Small intestine (tissue), 7 donors: Measurements from ENCODE around the gene SCO2. TPM values are rescaled to one million over a fixed set of nuclear protein-coding genes. Genes with fewer than 3 reads are reported as not detected.
"Not testable (repeated sequence)": the region's sequence is repeated elsewhere in the genome, so short reads cannot be mapped to it uniquely, and the experiment has no call there.

ENCODE experiments used
- DNase-seq, 2 donors: peaks; one replicate each; pipeline versions ENCODE4 v3.0.0 to v3.0.0-alpha.2; 2013
- FAIRE-seq: peaks from 2 replicates; lab custom pipeline; 2012; peaks lifted over from hg19 to GRCh38; lab: Jason Lieb, UNC
- H3K27ac ChIP-seq, 3 donors: one replicate each; pipeline ENCODE4 v1.5.1; 2013; ENCODE audit warnings: low read length in 2 of 3, mild to moderate bottlenecking in 2 of 3, control low read depth in 1 of 3, inconsistent platforms in 1 of 3, low read depth in 1 of 3, moderate library complexity in 1 of 3
- H3K27me3 ChIP-seq, 3 donors: one replicate each; pipeline ENCODE4 v1.6.1; 2013; ENCODE audit warnings: low read length in 3 of 3, inconsistent platforms in 1 of 3; ENCODE audit not compliant: control insufficient read depth in 3 of 3, insufficient read depth in 3 of 3
- H3K36me3 ChIP-seq, 3 donors: one replicate each; pipeline ENCODE4 v1.6.1; 2013; ENCODE audit warnings: low read length in 3 of 3, inconsistent platforms in 1 of 3, low read depth in 1 of 3, mild to moderate bottlenecking in 1 of 3, moderate library complexity in 1 of 3; ENCODE audit not compliant: control insufficient read depth in 3 of 3, insufficient read depth in 2 of 3
- H3K4me1 ChIP-seq, 3 donors: one replicate each; pipeline ENCODE4 v1.6.1; 2013; ENCODE audit warnings: low read length in 2 of 3, inconsistent platforms in 1 of 3, low read depth in 1 of 3, mild to moderate bottlenecking in 1 of 3, moderate library complexity in 1 of 3; ENCODE audit not compliant: control insufficient read depth in 3 of 3, insufficient read depth in 2 of 3
- H3K4me3 ChIP-seq, 3 donors: one replicate each; pipeline ENCODE4 v1.5.1; 2013; ENCODE audit warnings: low read length in 3 of 3, control low read depth in 1 of 3, inconsistent platforms in 1 of 3, low read depth in 1 of 3, mild to moderate bottlenecking in 1 of 3, moderate library complexity in 1 of 3
- H3K9me3 ChIP-seq, 2 donors: one replicate each; pipeline ENCODE4 v1.6.1; 2013; ENCODE audit warnings: low read depth in 1 of 2, low read length in 1 of 2; ENCODE audit not compliant: control insufficient read depth in 2 of 2, insufficient read depth in 1 of 2
- WGBS, 3 donors: extraction: QIAGEN DNeasy Blood & Tissue Kit; methylation state at CpG; one replicate each; pipeline ENCODE4 v1.1.7; 2013; 5-methylcytosine and 5-hydroxymethylcytosine counted together
- polyA plus RNA-seq, 4 donors: library from polyadenylated mRNA; stranded (reverse) in 3 of 4; unstranded in 1 of 4; fragments of 200-250 nt in 3 of 4; fragments of 120-200 nt in 1 of 4; gene quantifications; one replicate each; pipeline versions ENCODE4 v1.2.1 to v1.2.3, GENCODE V29; 2013
- donor health status: healthy with polysubstance abuse.
- donor health status: control.
- donor health status: control.
- donor health status: Bipolar disorder and iron deficiency.
- donor health status: healthy.

Gene SCO2
- polyA plus RNA-seq, 4 donors: 0.92 to 2.7 (median 2.3) TPM

DNA sequence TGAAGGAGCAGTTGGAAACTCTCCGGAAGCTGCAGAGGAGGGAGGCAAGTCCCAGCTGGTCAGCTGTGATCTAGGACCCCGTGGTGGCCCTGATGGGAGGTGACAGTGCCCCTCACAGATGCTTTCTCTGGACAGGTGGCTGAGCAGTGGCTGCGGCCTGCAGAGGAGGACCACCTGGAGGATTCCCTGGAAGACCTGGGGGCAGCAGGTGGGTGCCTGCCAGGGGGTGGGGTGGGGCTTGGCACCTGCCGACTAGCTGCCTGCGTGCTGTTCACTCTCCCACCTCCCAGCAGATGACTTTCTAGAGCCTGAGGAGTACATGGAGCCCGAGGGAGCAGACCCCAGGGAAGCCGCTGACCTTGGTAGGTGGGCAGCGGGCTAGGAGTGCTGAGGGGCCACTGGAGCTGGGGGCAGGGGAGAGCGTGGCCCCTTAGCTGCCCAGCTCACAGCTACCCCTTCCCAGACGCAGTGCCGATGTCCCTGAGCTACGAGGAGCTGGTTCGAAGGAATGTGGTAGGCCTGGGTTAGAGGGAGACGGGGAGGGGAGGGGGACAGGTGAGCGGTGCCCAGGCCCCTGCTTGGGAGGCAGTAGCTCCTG lies 3.1 kb downstream of the SCO2 start:
- FAIRE-seq (no peak), DNase-seq (no peak)
- H3K4me1 ChIP-seq: peaks cover 0 to 30% (median 1%) of the 10 kb centered on the region in 3 donors
- H3K27me3 ChIP-seq: no peaks in the 10 kb centered on the region
- peaks cover 8 to 66% (median 13%) of the 10 kb centered on the region in 3 donors for H3K36me3 ChIP-seq
- no peaks in the 10 kb centered on the region for H3K9me3 ChIP-seq
- WGBS, 3 donors: 87 to 90% (median 89%) methylated on average over 14 to 15 of the region's 15 CpGs
- no peak overlapping the region for H3K27ac ChIP-seq
- H3K4me3 ChIP-seq: no peak overlapping the region

DNA sequence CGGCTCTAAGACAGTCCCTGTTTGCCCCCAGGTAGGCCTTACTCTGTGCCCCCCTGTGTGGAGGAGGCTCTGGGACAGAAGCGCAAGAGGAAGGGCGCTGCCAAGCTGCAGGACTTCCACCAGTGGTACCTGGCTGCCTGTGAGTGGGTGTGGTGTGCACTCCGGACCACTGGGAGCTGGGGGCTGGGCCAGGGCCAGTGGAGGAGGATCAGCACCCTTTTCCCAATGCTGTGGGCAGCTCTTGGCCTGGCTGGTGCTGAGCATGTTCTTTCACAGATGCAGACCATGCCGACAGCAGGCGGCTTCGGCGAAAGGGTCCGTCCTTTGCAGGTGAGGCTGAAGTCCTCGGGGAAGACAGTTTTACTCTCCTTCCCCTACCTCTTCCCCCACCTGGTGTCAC lies 3.7 kb downstream of the SCO2 start:
- Histone ChIP-seq H3K36me3 (peaks cover 8 to 70% (median 13%) of the 10 kb centered on the region in 3 donors), H3K9me3 (no peaks in the 10 kb centered on the region), H3K4me1 (peaks cover 0 to 28% (median 1%) of the 10 kb centered on the region in 3 donors), H3K27me3 (no peaks in the 10 kb centered on the region), H3K27ac (no peak overlapping the region), H3K4me3 (no peak overlapping the region)
- DNase-seq (no peak), FAIRE-seq (no peak)
- 84 to 92% (median 88%) methylated on average over 9 to 10 of the region's 10 CpGs for WGBS, 3 donors

DNA sequence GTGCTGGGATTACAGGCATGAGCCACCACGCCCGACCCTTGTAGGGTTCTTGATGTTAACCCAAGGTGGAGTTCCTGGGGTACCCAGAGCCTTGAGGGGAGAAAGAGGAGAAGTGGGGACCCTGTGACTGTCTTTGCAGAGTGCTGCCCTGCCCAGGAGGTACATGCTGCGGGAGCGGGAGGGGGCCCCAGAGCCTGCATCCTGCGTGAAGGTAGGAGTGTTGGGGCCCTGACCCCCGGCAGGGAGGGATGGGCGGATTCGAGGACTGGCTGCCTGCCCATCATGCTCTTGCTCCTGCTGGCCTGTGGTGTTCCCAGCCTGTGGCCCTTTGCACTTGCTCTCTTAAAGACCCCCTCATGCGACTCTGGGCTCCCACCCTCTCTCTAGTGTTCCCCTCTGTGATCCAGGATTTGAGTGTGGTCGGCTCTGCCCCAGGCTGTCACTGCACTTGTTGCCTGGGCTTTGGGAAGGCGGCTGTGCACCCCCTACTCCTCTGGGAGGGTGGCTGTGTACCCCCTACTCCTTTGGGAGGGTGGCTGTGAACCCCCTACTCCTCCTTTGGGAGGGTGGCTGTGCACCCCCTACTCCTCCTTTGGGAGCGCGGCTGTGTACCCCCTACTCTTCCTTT lies 4.5 kb downstream of the SCO2 start:
- DNase-seq: no peak
- Histone ChIP-seq H3K36me3 (peaks cover 8 to 77% (median 13%) of the 10 kb centered on the region in 3 donors), H3K4me1 (peaks cover 0 to 25% (median 1%) of the 10 kb centered on the region in 3 donors), H3K4me3 (no peak overlapping the region), H3K27ac (no peak overlapping the region), H3K9me3 (no peaks in the 10 kb centered on the region), H3K27me3 (no peaks in the 10 kb centered on the region)
- WGBS, 3 donors: 94 to 96% (median 94%) methylated on average over 11 to 13 of the region's 13 CpGs
- no peak for FAIRE-seq

DNA sequence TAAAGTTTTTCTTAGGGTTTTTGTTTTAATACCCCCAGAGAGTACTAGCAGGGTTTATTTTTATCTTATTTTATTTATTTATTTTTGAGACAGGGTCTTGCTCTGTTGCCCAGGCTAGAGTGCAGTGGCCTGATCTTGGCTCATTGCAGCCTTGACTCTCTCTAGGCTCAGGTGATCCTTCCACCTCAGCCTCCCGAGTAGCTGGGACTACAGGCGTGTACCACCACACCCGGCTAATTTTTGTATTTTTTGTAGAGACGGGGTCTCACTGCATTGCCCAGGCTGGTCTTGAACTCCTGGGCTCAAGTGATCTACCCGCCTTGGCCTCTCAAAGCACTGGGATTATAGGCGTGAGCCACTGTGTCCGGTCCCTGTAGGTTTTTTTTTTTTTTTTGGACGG lies 5.2 kb downstream of the SCO2 start:
- H3K4me3 ChIP-seq, H3K27ac ChIP-seq, H3K9me3 ChIP-seq, H3K27me3 ChIP-seq, DNase-seq, FAIRE-seq: not testable (repeated sequence)
- H3K36me3 ChIP-seq: peaks cover 8 to 80% (median 13%) of the 10 kb centered on the region in 3 donors
- peaks cover 0 to 25% (median 1%) of the 10 kb centered on the region in 3 donors for H3K4me1 ChIP-seq
- 95 to 97% (median 97%) methylated on average over 8 of the region's 8 CpGs for WGBS, 3 donors

DNA sequence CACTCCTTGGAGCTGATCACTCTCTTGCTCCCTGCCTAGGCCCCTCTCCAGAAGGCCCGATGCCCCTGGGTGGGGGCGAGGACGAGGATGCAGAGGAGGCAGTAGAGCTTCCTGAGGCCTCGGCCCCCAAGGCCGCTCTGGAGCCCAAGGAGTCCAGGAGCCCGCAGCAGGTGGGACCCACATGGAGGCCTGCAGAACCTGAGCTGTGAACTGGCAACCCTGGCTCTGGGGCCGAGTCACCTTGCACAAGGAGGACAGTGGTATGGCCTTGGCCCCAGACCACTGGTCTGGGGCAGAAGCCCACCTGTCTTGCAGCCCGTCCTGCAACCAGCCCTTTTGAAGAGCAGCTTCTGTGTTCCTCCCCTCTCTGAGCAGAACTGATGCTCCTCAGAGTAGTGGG lies 6.2 kb downstream of the SCO2 start:
- 95 to 97% (median 97%) methylated on average over 7 to 8 of the region's 8 CpGs for WGBS, 3 donors
- Histone ChIP-seq H3K9me3 (no peaks in the 10 kb centered on the region), H3K27me3 (no peaks in the 10 kb centered on the region), H3K4me1 (peaks cover 0 to 18% (median 1%) of the 10 kb centered on the region in 3 donors), H3K27ac (no peak overlapping the region), H3K36me3 (peaks cover 8 to 88% (median 13%) of the 10 kb centered on the region in 3 donors), H3K4me3 (no peak overlapping the region)
- DNase-seq (no peak), FAIRE-seq (no peak)

DNA sequence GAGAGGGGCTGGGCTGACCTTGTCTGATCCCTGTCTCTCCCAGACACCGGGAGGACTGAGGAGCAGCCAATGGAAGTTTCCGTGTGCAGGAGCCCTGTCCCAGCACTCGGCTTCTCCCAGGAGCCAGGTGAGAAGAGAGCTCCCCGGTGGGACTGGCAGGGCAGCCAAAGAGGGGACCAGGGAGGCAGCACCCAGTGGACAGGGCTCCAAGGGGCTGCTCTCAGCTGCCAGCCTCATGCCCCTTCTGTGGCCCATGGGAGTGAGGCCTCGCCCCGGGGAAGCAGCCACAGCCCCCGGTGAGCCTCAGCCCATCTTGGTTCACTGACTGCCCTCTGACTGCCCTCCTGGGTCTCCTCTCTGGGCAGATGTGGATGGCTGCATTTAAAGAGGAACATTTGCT lies 6.8 kb downstream of the SCO2 start:
- peaks cover 8 to 84% (median 13%) of the 10 kb centered on the region in 3 donors for H3K36me3 ChIP-seq
- H3K4me3 ChIP-seq: no peak overlapping the region
- H3K27me3 ChIP-seq: no peaks in the 10 kb centered on the region
- no peaks in the 10 kb centered on the region for H3K9me3 ChIP-seq
- H3K4me1 ChIP-seq: peaks cover 0 to 13% (median 1%) of the 10 kb centered on the region in 3 donors
- H3K27ac ChIP-seq: no peak overlapping the region
- FAIRE-seq: no peak
- WGBS, 3 donors: 94 to 95% (median 94%) methylated on average over 7 of the region's 7 CpGs
- DNase-seq: no peak

DNA sequence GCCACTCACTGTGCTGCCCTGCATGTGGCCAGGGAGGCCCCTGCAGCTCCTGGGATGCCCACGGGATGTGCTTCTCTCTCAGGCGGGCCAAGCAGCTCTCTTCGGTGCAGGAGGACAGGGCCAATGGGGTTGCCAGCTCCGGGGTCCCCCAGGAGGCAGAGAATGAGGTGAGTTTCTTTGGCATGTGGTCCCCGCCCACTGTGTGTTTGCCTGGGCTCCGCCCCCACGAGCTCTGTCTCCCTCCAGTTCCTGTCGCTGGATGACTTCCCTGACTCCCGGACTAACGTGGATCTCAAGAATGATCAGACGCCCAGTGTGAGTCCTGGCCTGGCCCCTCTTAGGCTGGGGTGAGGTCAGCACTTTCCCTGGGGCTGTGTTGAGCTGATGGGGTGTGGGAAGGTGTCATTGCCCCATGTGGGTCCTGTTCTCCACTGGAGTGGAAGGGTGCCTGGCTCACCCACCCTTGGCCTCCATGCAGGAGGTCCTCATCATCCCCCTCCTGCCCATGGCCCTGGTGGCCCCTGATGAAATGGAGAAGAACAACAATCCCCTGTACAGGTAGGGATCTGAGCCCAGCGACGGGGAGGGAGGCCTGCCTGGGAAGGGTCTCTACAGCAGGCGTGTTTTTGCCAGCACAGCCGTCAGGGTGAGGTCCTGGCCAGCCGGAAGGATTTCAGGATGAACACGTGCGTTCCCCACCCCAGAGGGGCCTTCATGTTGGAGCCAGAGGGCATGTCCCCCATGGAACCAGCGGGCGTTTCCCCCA lies 7.7 kb downstream of the SCO2 start:
- Histone ChIP-seq H3K4me1 (peaks cover 0 to 5% (median 0%) of the 10 kb centered on the region in 3 donors), H3K27me3 (no peaks in the 10 kb centered on the region), H3K9me3 (no peaks in the 10 kb centered on the region), H3K36me3 (peaks cover 5 to 81% (median 13%) of the 10 kb centered on the region in 3 donors), H3K4me3 (no peak overlapping the region), H3K27ac (no peak overlapping the region)
- 86 to 90% (median 88%) methylated on average over 20 of the region's 20 CpGs for WGBS, 3 donors
- DNase-seq (no peak), FAIRE-seq (no peak)

DNA sequence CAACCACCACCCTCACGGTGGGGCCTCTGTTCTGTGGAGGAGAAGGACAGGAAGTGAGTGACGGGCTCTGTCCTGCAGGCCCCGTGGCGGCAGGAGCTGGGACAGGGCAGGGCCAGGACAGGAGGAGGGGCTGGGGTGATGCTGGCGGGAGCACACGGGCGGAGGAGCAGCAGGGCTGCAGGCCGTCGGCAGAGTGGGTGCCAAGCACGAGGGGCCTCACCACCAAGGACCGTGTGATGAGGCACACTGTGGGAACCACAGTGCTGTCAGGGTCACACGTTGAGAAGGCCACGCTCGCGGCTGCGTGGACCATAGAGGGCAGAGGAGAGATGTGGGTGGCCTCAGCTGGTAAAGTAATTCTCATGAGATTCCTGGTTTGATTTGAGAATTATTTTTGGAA lies 8.5 kb downstream of the SCO2 start:
- no peak for FAIRE-seq
- no peaks in the 10 kb centered on the region for H3K4me1 ChIP-seq
- no peaks in the 10 kb centered on the region for H3K9me3 ChIP-seq
- peaks cover 5 to 75% (median 8%) of the 10 kb centered on the region in 3 donors for H3K36me3 ChIP-seq
- no peaks in the 10 kb centered on the region for H3K27me3 ChIP-seq
- 83 to 85% (median 84%) methylated on average over 16 of the region's 16 CpGs for WGBS, 3 donors
- no peak overlapping the region for H3K4me3 ChIP-seq
- no peak overlapping the region for H3K27ac ChIP-seq
- no peak for DNase-seq
